CD14-positive monocyte (primary cell): ENCODE measurements around the gene PLXNA2. TPM values are rescaled to one million over a fixed set of nuclear protein-coding genes. Genes with fewer than 3 reads are reported as not detected.

ENCODE experiments used
- DNase-seq, 3 donors: peaks; one replicate each; pipeline ENCODE4 v3.0.0-alpha.2; 2011 to 2022
- H2AFZ ChIP-seq: 2 replicates; pipeline ENCODE4 v1.6.0; 2012; ENCODE audit warnings: mild to moderate bottlenecking, low read depth, low read length, inconsistent platforms; ENCODE audit not compliant: insufficient read depth, poor library complexity, severe bottlenecking
- H3K27ac ChIP-seq, 2 donors: 1 replicate in 1 of 2; 2 replicates in 1 of 2; pipeline ENCODE4 v1.5.1; 2012 to 2013; ENCODE audit warnings: low read length in 2 of 2, control low read depth in 1 of 2, inconsistent platforms in 1 of 2, low read depth in 1 of 2, mild to moderate bottlenecking in 1 of 2
- H3K27me3 ChIP-seq, 2 donors: one replicate each; pipeline versions ENCODE4 v1.6.0 to v1.6.1; 2011 to 2013; ENCODE audit warnings: low read length in 2 of 2; ENCODE audit not compliant: control insufficient read depth in 2 of 2, insufficient read depth in 2 of 2
- H3K36me3 ChIP-seq, 2 donors: replicated peaks in 1 of 2; 1 replicate in 1 of 2; 2 replicates in 1 of 2; pipeline versions ENCODE4 v1.5.1 to v1.6.1; 2012 to 2013; ENCODE audit warnings: low read length in 2 of 2, control low read depth in 1 of 2, inconsistent platforms in 1 of 2, mild to moderate bottlenecking in 1 of 2; ENCODE audit not compliant: insufficient read depth in 2 of 2, control insufficient read depth in 1 of 2
- H3K4me1 ChIP-seq, 2 donors: 1 replicate in 1 of 2; 2 replicates in 1 of 2; pipeline versions ENCODE4 v1.5.1 to v1.6.1; 2012 to 2013; ENCODE audit warnings: low read length in 2 of 2, control low read depth in 1 of 2, inconsistent platforms in 1 of 2, mild to moderate bottlenecking in 1 of 2, moderate library complexity in 1 of 2; ENCODE audit not compliant: insufficient read depth in 2 of 2, control insufficient read depth in 1 of 2
- H3K4me2 ChIP-seq: replicated peaks from 2 replicates; pipeline ENCODE3; 2012; ENCODE audit warnings: low read length, moderate library complexity, mild to moderate bottlenecking; ENCODE audit not compliant: poor library complexity, severe bottlenecking; ENCODE audit errors: extremely low read depth
- H3K4me3 ChIP-seq, 3 experiments: fragments of 200-600 bp in 1 of 3; sonication (generic) in 1 of 3; replicated peaks in 1 of 3; 1 replicate in 2 of 3; 2 replicates in 1 of 3; pipeline ENCODE4 v1.5.1; 2011 to 2013; ENCODE audit warnings: low read length in 3 of 3, mild to moderate bottlenecking in 3 of 3, control low read depth in 2 of 3, low read depth in 2 of 3, inconsistent platforms in 1 of 3, moderate library complexity in 1 of 3
- H3K79me2 ChIP-seq: 2 replicates; pipeline ENCODE4 v1.6.0; 2012; ENCODE audit warnings: mild to moderate bottlenecking, control low read depth, inconsistent platforms, low read length, moderate library complexity; ENCODE audit not compliant: insufficient read depth
- H3K9ac ChIP-seq: 2 replicates; pipeline ENCODE4 v1.6.0; 2017; ENCODE audit warnings: low read length, mild to moderate bottlenecking; ENCODE audit not compliant: insufficient read depth, poor library complexity, severe bottlenecking
- H3K9me3 ChIP-seq, 2 donors: replicated peaks in 1 of 2; 1 replicate in 1 of 2; 2 replicates in 1 of 2; pipeline versions ENCODE4 v1.5.1 to v1.6.1; 2012 to 2013; ENCODE audit warnings: low read length in 2 of 2, control low read depth in 1 of 2; ENCODE audit not compliant: control insufficient read depth in 1 of 2, insufficient read depth in 1 of 2
- H4K20me1 ChIP-seq: 2 replicates; pipeline ENCODE4 v1.6.0; 2012; ENCODE audit warnings: mild to moderate bottlenecking, low read length, control low read depth, moderate library complexity; ENCODE audit not compliant: insufficient read depth
- H3K27ac Mint-ChIP-seq, 7 donors: one replicate each; pipeline ENCODE4 v1.8.0; 2020; ENCODE audit warnings: mild to moderate bottlenecking in 7 of 7, mixed read lengths in 7 of 7, moderate library complexity in 6 of 7, inconsistent platforms in 2 of 7
- H3K27me3 Mint-ChIP-seq, 3 donors: one replicate each; pipeline ENCODE4 v1.8.0; 2021 to 2022; ENCODE audit warnings: low read depth in 3 of 3, mild to moderate bottlenecking in 3 of 3, mixed read lengths in 3 of 3, moderate library complexity in 3 of 3, inconsistent platforms in 1 of 3
- H3K36me3 Mint-ChIP-seq, 2 donors: one replicate each; pipeline ENCODE4 v1.8.0; 2020; ENCODE audit warnings: mixed read lengths in 2 of 2, inconsistent platforms in 1 of 2, mild to moderate bottlenecking in 1 of 2
- H3K4me1 Mint-ChIP-seq: one replicate; pipeline ENCODE4 v1.8.0; 2020; ENCODE audit warnings: mild to moderate bottlenecking, mixed read lengths
- H3K4me3 Mint-ChIP-seq, 2 donors: one replicate each; pipeline ENCODE4 v1.8.0; 2020; ENCODE audit warnings: mild to moderate bottlenecking in 2 of 2, mixed read lengths in 2 of 2, moderate library complexity in 1 of 2
- H3K9me3 Mint-ChIP-seq, 7 donors: one replicate each; pipeline ENCODE4 v1.8.0; 2020 to 2022; ENCODE audit warnings: mixed read lengths in 7 of 7, mild to moderate bottlenecking in 6 of 7, moderate library complexity in 6 of 7, inconsistent platforms in 2 of 7
- CTCF ChIP-seq: fragments of 200-600 bp; IDR thresholded peaks from one replicate; pipeline ENCODE4 v1.8.0; 2022; ENCODE audit warnings: antibody characterized with exemption, mild to moderate bottlenecking
- WGBS: methylation state at CpG from one replicate; pipeline ENCODE4 v1.1.5; 2013; ENCODE audit warnings: missing lambda C conversion rate; ENCODE audit not compliant: insufficient coverage; 5-methylcytosine and 5-hydroxymethylcytosine counted together
- intact Hi-C, 2 donors: fragments of 100-400 bp; cut with micrococcal nuclease; formaldehyde crosslinking; loops; one replicate each; pipeline versions ENCODE4 v1.15.0 to v1.15.1; 2023
- polyA plus RNA-seq, 3 donors: library from polyadenylated mRNA; depleted of rRNA in 1 of 3; unstranded in 2 of 3; stranded (reverse) in 1 of 3; fragments of 300-500 nt in 2 of 3; fragments of >200 nt in 1 of 3; fragmentation: Illumina TruSeq in 2 of 3; gene quantifications; 1 replicate in 2 of 3; 2 replicates in 1 of 3; pipeline ENCODE4 v1.2.3, GENCODE V29; 2012 to 2021

The PLXNA2 gene
- polyA plus RNA-seq, 3 donors: 0.75 to 2.1 (median 1.1) TPM

GRCh38 chr1:208066583-208066982, 177.6 kb downstream of the PLXNA2 start:
- H3K4me1 Mint-ChIP-seq: peaks cover 13% of the 10 kb centered on the region
- WGBS: 75% methylated on average over 1 of the region's 1 CpG
- Histone ChIP-seq H3K4me1 (peaks cover 11 to 13% of the 10 kb centered on the region in 2 donors), H4K20me1 (no peaks in the 10 kb centered on the region), H3K27me3 (no peaks in the 10 kb centered on the region), H3K4me3 (no peak overlapping the region), H3K9me3 (no peaks in the 10 kb centered on the region), H3K9ac (no peak overlapping the region), H3K27ac (no peak overlapping the region), H3K4me2 (no peak overlapping the region), H3K36me3 (no peaks in the 10 kb centered on the region), H2AFZ (no peak overlapping the region), H3K79me2 (no peaks in the 10 kb centered on the region)
- no peaks in the 10 kb centered on the region for H3K36me3 Mint-ChIP-seq
- no peak for TF ChIP-seq CTCF
- intact Hi-C loops: no loop called here
- H3K4me3 Mint-ChIP-seq: no peak overlapping the region
- no peaks in the 10 kb centered on the region for H3K9me3 Mint-ChIP-seq
- H3K27me3 Mint-ChIP-seq: peaks cover 0 to 1% (median 0%) of the 10 kb centered on the region in 3 donors
- no peak overlapping the region for H3K27ac Mint-ChIP-seq
- DNase-seq: no peak

- no peaks in the 10 kb centered on the region for H3K36me3 ChIP-seq
- TF ChIP-seq CTCF: no peak
- H3K27ac Mint-ChIP-seq: peak overlapping the region in 6 of 7 donors; percentile 13 to 37 (median 32)
Measured at GRCh38 chr1:208065862-208066261, 178.3 kb downstream of the PLXNA2 start.

More at GRCh38 chr1:208065862-208066261, 178.3 kb downstream of the PLXNA2 start:
- Mint-ChIP-seq H3K9me3 (no peaks in the 10 kb centered on the region), H3K4me3 (peak overlapping the region in 1 of 2 donors; percentile 3), H3K4me1 (peaks cover 13% of the 10 kb centered on the region), H3K27me3 (peaks cover 0 to 1% (median 0%) of the 10 kb centered on the region in 3 donors), H3K36me3 (no peaks in the 10 kb centered on the region)
- Histone ChIP-seq H3K79me2 (no peaks in the 10 kb centered on the region), H3K9ac (no peak overlapping the region), H3K4me1 (peaks cover 11 to 13% of the 10 kb centered on the region in 2 donors), H3K9me3 (no peaks in the 10 kb centered on the region), H3K27me3 (no peaks in the 10 kb centered on the region), H3K27ac (peak overlapping the region in 1 of 2 donors; percentile 27), H2AFZ (no peak overlapping the region), H4K20me1 (no peaks in the 10 kb centered on the region), H3K4me2 (no peak overlapping the region), H3K4me3 (no peak overlapping the region)
- peak; percentile 52 to 80 (median 75) for DNase-seq
- intact Hi-C loops: no loop called here
